Vagina (tissue), 2 donors: Measurements from ENCODE around the gene PRSS33.

ENCODE experiments used
- POLR2A ChIP-seq, 2 donors: fragments of 450-650 bp; IDR thresholded peaks; one replicate each; pipeline ENCODE4 v1.6.1; 2017; ENCODE audit warnings: antibody characterized with exemption in 2 of 2, mild to moderate bottlenecking in 2 of 2, moderate library complexity in 2 of 2
- POLR2AphosphoS5 ChIP-seq, 2 donors: sonication (generic); formaldehyde crosslinking; IDR thresholded peaks; one replicate each; pipeline ENCODE4 v1.9.0; 2017; ENCODE audit warnings: antibody characterized with exemption in 2 of 2, mild to moderate bottlenecking in 2 of 2, low read depth in 1 of 2; ENCODE audit not compliant: insufficient read depth in 1 of 2
- TF ChIP-seq, protein P1 (sequence below), 3 experiments: fragments of 450-650 bp in 2 of 3; fragments of 200-600 bp in 1 of 3; sonication (generic) in 1 of 3; IDR thresholded peaks; one replicate each; pipeline ENCODE4 v1.5.1; 2017 to 2019; ENCODE audit warnings: antibody characterized with exemption in 3 of 3, mild to moderate bottlenecking in 2 of 3, moderate library complexity in 2 of 3

DNA sequence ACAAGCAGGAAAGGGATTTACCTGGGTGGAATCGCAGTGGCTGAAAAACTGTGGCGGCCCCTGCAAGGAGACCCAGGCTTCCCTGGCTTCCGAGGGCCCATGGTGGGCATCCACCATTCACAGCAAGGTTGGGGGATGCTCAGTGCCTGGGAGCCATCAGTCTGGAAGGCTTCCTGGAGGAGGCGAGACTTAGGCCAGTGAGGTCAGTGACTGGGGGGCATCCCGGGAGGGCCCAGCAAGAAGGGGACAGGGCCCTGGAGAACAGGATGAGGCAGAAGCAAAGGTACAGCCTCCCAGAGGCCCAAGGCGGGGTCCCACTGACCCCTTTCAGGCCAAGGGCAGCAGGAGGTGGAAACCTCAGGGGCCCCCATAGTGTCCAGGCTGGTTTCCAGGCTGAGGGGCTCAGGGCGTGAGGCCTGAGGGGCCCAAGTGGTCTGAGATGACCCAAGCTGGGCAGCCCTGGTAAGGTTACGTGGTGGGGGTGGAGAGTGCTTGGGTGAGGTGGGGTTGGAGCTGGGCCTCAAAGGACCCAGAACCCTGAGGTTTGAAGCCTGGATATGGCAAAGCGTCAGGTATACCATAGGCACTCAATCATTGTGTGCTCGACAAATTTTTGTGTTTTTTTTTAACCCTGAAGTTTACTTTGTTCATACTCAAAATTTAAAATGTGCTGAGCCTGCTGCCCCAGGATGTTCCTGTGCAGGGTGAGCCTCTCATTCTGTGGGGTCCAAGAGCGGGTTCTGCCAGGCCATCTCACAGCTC lies 50.7 kb downstream of the PRSS33 start:
- TF ChIP-seq, protein P1, sequence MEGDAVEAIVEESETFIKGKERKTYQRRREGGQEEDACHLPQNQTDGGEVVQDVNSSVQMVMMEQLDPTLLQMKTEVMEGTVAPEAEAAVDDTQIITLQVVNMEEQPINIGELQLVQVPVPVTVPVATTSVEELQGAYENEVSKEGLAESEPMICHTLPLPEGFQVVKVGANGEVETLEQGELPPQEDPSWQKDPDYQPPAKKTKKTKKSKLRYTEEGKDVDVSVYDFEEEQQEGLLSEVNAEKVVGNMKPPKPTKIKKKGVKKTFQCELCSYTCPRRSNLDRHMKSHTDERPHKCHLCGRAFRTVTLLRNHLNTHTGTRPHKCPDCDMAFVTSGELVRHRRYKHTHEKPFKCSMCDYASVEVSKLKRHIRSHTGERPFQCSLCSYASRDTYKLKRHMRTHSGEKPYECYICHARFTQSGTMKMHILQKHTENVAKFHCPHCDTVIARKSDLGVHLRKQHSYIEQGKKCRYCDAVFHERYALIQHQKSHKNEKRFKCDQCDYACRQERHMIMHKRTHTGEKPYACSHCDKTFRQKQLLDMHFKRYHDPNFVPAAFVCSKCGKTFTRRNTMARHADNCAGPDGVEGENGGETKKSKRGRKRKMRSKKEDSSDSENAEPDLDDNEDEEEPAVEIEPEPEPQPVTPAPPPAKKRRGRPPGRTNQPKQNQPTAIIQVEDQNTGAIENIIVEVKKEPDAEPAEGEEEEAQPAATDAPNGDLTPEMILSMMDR (IDR thresholded peaks at IDR 0.05) = no peak
- TF ChIP-seq POLR2A (IDR thresholded peaks at IDR 0.05) (no peak), POLR2AphosphoS5 (IDR thresholded peaks at IDR 0.05; ENCODE audit: insufficient read depth in 1 of 2, low read depth in 1 of 2) (no peak)
